HG03060 (cell line): ENCODE results near the gene LETM1.

Experiments used
- ATAC-seq: cut with Tn5 transposase; IDR thresholded peaks from one replicate; pipeline ENCODE4 v1.9.1; 2021; ENCODE audit warnings: low read depth, moderate number of reproducible peaks; ENCODE audit not compliant: unreplicated experiment

LETM1 gene

GRCh38 chr4:1808851-1809753 lies 46.9 kb downstream of the LETM1 start:
- no peak for ATAC-seq

- ATAC-seq: no peak
These were observed 47.6 kb downstream of the LETM1 start for GRCh38 chr4:1808396-1808795.

GRCh38 chr4:1807332-1807777 lies 48.6 kb downstream of the LETM1 start:
- ATAC-seq: no peak

GRCh38 chr4:1806596-1807331 lies 49.2 kb downstream of the LETM1 start:
- ATAC-seq: no peak

GRCh38 chr4:1806223-1806564 lies 49.8 kb downstream of the LETM1 start:
- no peak for ATAC-seq

GRCh38 chr4:1805493-1806222 lies 50.3 kb downstream of the LETM1 start:
- no peak for ATAC-seq

GRCh38 chr4:1804638-1805492 lies 51.1 kb downstream of the LETM1 start:
- no peak for ATAC-seq

- ATAC-seq: no peak
These were observed 52.2 kb downstream of the LETM1 start for GRCh38 chr4:1803523-1804423.

- no peak for ATAC-seq
These were observed 53.0 kb downstream of the LETM1 start for GRCh38 chr4:1802720-1803522.

- no peak for ATAC-seq
These were observed 53.7 kb downstream of the LETM1 start for GRCh38 chr4:1802151-1802715.

GRCh38 chr4:1801286-1801958 lies 54.5 kb downstream of the LETM1 start:
- ATAC-seq: no peak

- ATAC-seq: no peak
These were observed 55.2 kb downstream of the LETM1 start for GRCh38 chr4:1800805-1801204.

GRCh38 chr4:1799387-1800375 lies 56.3 kb downstream of the LETM1 start:
- ATAC-seq: no peak

- no peak for ATAC-seq
These were observed 57.2 kb downstream of the LETM1 start for GRCh38 chr4:1798580-1799386.

GRCh38 chr4:1797861-1798579 lies 57.9 kb downstream of the LETM1 start:
- ATAC-seq: no peak
